Measurements from ENCODE around the gene DYRK1A.
"Not testable (repeated sequence)": the region's sequence is repeated elsewhere in the genome, so short reads cannot be mapped to it uniquely, and the experiment has no call there.

Gene DYRK1A

GRCh38 chr21:37496972-37497371, 130.4 kb downstream of the DYRK1A start:
- DNase-seq: no peak

GRCh38 chr21:37498664-37499063, 132.1 kb downstream of the DYRK1A start:
- DNase-seq: no peak

GRCh38 chr21:37502947-37503346, 136.4 kb downstream of the DYRK1A start:
- no peak for DNase-seq

DNA sequence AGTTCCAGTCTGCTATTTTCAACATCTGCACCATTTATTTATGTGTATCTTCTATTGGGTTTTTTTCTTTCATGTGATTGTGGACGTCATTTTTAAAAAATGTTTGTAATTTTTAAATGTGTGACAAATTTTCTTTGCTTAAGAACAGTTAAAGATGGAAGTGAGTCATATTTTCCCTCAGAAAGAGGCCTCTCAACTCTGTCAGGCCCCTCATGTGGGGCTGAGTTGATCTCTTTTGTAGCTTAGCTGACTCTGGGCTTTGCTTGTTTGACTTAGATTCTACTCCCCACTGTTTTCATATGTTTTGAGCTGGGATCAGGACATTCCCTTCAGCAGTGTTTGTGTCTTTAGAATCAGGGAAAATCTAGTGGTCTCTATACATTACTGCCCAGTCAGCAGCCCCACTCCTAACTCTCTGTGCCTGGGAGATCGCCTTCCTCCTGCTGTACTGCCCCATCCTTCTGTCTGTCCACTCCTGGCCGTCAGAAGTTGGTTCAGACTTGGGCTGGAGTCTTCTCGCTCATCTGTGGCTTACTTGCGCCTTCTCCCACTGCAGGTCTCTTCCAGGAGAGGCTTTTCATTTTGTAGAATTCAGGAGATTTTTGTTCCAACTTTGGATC, 137.4 kb downstream of the DYRK1A start:
- no peak for DNase-seq

- no peak for DNase-seq
Measured at GRCh38 chr21:37505963-37506362, 139.4 kb downstream of the DYRK1A start.

GRCh38 chr21:37507716-37508115, 141.1 kb downstream of the DYRK1A start:
- no peak for DNase-seq

GRCh38 chr21:37508341-37508740, 141.8 kb downstream of the DYRK1A start:
- DNase-seq: no peak

DNA sequence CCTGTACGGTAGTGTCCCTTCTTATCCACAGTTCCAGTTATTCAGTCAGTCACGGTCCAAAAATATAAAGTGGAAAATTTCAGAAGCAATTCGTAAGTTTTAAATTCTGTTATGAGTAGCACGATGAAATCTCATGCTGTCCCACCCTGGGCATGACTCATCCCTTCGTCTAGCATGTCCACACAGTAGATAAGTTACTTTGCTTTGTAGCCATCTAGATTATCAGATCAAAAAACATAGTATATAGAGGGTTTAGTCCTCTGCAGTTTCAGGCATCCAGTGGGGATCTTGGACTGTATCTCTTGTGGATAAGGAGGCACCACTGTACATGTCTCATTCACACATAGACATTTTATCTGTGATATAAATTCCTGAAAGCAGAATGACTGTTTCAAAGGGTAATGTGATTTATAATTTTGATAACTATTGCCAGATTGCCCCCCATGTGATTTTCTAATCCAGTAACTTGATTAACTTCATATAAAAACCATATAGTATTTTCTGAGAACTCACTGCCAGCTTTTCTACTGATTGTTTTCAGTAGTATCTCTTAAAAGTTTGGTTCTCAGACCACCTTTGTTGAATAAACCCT, 143.3 kb downstream of the DYRK1A start:
- no peak for DNase-seq

DNA sequence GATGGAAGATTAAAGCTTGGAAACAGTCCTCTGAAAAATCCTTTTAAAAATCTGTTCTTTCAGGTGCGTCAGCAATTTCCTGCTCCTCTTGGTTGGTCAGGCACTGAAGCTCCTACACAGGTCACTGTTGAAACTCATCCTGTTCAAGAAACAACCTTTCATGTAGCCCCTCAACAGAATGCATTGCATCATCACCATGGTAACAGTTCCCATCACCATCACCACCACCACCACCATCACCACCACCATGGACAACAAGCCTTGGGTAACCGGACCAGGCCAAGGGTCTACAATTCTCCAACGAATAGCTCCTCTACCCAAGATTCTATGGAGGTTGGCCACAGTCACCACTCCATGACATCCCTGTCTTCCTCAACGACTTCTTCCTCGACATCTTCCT, 145.3 kb downstream of the DYRK1A start:
- DNase-seq: no peak

DNA sequence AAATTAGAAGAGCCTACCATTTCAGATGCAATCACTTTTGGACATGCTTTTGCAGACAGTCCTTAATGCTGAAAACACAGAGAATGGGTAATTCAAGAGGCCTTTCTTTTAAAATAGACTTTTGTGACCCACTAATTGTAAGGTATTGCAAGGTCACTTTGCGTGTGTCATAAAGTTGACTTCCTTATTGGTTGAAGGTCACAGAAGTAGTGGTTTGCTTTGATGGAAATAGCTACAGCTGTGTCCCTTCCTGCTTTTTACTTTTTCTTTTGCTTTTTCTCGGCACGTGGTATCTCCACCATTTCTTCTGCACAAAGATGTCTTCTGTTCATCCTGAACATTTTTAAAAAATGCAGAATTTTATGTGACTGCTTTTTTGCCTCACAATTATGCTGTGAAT, 146.8 kb downstream of the DYRK1A start:
- DNase-seq: no peak

DNA sequence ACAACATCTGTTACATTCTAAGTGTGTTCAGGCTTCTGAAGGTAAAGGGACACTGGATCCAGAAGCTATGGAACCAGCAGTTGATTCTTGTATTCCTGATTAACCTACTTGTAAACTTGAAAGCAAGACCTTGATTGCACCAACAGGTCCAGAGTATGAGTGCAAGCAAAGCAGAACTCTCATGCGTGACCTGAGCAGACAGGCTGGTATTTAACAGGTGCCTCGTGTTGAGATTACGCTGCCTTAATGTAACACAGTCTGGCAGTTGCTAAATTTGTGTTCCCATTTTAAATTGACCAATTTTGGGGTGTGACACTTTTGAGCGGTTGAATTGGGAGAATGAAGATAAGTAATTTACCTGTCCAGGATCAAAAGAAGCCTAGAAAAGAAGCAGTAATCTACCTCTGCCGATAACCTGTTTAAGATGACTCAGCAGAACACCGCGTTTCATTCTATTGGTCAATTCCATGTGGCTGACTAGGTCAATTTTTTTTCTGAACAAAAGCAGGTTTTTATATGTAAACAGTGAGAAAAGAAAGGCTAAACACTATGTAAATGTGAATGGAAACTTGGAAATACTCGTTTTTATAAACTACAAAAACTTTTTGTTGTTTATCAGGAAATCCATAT, 147.6 kb downstream of the DYRK1A start:
- DNase-seq: no peak

DNA sequence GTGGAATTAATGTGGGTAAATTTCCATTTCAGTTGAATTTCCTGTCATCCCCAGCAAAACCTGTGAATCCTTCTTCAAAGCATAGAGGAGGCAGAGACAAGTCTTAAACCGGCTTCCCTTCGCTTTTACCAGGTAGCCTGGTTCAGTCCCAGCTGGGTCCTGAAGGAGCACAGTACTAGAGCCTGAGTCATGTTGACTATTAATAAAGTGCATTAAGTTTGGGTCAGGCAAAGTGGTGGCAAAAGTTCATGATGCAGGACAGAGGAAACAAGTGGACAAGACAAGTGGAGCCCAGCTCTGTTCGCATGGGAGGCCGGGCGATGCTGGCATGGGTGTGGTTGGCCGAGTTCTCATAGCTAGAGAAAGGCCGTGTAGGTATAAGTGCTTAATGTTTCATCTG, 150.4 kb downstream of the DYRK1A start:
- DNase-seq: no peak

GRCh38 chr21:37520801-37521200, 154.2 kb downstream of the DYRK1A start:
- DNase-seq: no peak

DNA sequence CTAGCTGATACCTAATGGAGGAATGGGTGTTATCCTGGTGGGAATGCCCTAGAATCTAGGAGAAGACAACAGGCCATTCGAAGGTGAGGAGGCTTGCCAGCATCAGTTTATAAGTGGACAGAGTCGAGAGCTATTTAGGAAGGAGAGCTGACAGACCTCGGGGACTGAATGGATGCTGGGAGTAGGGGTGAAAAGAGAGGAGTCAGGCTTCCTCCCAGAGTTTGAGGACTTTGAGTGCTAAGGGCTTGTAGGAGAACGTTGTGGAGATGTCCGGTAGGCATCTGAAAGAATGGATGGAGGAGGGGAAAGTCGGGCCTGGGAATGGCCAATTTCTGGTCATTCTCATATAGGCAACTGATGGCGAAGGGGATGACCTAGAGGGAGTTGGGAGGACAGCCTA, 155.1 kb downstream of the DYRK1A start:
- no peak for DNase-seq

- no peak for DNase-seq
Measured at GRCh38 chr21:37522641-37523295, 156.2 kb downstream of the DYRK1A start.

DNA sequence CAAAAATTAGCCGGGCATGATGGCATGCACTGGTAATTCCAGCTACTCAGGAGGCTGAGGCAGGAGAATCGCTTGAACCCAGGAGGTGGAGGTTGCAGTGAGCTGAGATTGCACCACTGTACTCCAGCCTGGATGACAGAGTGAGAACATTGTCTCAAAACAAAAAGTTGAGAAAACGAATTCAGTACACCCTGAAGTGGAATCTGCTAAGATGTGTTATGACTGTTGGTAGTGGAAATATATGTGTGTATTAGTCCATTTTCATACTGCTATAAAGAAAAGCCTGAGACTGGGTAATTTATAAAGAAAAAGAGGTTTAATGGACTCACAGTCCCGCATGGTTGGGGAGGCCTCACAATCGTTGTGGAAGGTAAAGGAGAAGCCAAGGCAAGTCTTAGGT, 158.4 kb downstream of the DYRK1A start:
- not testable (repeated sequence) for DNase-seq

DNA sequence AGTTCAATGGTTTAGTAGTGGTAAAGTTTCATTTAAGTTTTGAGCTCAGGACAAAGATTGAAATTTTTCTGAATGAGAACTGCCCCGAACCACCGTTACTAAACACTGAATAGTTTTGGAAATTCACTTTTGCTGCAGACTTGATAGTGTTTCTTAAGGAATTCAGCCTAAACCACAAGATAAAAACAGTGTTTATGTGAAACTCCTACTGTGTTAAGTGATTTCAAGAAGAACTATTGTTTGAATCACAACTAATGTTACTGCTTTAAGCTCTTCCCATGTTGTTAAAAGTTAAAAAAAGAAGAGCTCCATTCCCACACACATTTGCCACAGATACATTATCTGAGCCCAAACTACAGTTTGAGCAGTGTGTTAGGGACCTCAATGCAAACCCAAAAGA, 159.2 kb downstream of the DYRK1A start:
- no peak for DNase-seq

DNA sequence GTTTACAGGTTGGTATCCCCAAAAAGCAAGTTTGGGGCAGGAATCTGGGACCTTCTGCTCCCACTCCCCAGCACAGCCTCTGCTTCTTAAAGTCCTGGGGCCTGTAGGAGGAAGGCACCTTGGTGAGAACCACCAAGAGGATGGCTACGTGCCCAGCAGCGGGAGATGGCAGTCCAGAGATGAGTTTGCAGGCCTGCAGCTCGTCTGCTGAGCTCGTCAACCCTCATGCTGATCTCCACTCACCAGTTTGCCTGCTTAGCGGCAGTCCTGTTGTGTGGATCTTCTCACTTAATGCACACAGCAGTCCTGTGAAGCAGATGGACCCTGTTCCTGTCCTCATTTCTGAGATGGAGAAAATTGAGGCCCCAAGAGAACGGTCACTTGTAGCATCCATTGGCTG, 160.5 kb downstream of the DYRK1A start:
- no peak for DNase-seq

DNA sequence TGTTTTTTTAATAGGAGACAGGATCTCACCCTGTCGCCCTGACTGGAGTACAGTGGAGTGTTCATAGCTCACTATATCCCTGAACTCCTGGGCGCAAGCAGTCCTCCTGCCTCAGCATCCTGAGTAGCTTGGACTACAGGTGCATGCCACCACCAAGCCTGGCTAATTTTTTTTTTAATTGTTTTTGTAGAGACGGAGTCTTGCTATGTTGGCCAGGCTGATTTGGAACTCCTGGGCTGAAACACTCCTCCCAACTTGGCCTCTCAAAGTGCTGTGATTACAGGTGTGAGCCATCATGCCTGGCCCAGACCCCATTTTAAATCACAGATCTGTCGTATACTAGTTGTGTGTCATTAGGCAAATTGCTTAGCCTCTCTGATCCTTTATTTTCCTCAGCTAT, 161.1 kb downstream of the DYRK1A start:
- DNase-seq: no peak

- DNase-seq: no peak
Measured at GRCh38 chr21:37528150-37528937, 161.8 kb downstream of the DYRK1A start.

- DNase-seq: no peak
Measured at GRCh38 chr21:37529649-37530048, 163.1 kb downstream of the DYRK1A start.

DNA sequence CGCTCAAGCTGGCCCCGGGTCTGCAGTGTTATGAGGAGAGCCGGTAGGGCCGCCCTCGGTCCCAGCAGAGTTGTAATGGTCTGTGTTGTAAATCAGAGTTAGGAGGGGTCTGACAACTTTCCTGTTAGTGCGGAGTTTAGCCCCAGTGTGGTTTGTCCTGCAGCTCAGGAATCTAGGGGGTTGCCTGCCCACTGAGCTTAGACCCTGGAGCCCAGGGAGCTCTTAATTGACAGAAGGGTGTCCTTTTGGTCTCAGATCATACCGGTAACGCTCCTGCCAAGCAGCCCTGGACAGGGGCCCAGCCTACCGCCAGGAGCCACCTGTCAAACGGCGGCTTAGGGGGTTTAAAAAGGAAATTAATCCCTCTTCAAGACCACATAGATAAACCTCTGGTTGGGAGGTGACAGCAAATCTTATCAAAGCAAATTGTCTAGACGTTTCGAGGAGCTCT, 164.4 kb downstream of the DYRK1A start:
- DNase-seq: no peak

DNA sequence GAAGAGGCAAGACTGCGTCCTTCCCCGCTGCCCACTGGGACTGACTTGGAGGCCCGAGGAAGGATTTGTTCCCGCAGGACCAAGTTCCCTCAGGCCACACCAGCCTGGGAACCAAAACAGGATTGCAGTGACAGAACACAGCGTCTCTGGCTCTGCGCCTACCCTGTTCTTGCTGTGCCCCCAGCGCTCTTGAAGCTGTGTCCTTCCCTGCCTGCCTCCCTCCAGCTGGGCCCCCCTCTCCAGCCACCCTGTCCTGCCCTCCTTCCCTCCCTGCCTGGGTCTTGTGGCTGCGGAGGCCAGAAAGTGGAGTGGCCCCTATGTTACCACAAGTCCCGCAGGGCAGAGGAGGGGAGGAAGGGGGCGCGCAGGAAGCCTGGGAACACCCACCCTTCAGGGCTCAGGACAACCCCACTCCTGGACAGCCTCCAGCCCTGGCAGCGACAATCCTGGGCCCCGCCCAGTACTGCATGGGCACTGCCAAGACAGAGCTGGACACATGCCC, 164.9 kb downstream of the DYRK1A start:
- no peak for DNase-seq

Measured in DMS153 (cell line).